KOPT-K1 (cell line): ENCODE data around the gene TIPARP.
A peak's percentile ranks its signal among the peaks of the same experiment; 100 is the strongest.

ENCODE experiments used
- H3K27ac ChIP-seq: fragments of 200-600 bp; sonication (generic); 2 replicates; pipeline ENCODE4 v1.5.1; 2016; ENCODE audit warnings: antibody characterized with exemption, mild to moderate bottlenecking, low read depth, low read length; ENCODE audit not compliant: poor library complexity, severe bottlenecking
- H3K36me3 ChIP-seq: fragments of 200-600 bp; sonication (generic); 2 replicates; pipeline ENCODE4 v1.5.1; 2017; ENCODE audit warnings: antibody characterized with exemption, mild to moderate bottlenecking, low read length, moderate library complexity; ENCODE audit not compliant: insufficient read depth
- H3K9me3 ChIP-seq: fragments of 200-600 bp; sonication (generic); 2 replicates; pipeline ENCODE4 v1.5.1; 2017; ENCODE audit warnings: antibody characterized with exemption, low read length, mild to moderate bottlenecking; ENCODE audit not compliant: insufficient read depth, poor library complexity, severe bottlenecking

TIPARP gene

DNA sequence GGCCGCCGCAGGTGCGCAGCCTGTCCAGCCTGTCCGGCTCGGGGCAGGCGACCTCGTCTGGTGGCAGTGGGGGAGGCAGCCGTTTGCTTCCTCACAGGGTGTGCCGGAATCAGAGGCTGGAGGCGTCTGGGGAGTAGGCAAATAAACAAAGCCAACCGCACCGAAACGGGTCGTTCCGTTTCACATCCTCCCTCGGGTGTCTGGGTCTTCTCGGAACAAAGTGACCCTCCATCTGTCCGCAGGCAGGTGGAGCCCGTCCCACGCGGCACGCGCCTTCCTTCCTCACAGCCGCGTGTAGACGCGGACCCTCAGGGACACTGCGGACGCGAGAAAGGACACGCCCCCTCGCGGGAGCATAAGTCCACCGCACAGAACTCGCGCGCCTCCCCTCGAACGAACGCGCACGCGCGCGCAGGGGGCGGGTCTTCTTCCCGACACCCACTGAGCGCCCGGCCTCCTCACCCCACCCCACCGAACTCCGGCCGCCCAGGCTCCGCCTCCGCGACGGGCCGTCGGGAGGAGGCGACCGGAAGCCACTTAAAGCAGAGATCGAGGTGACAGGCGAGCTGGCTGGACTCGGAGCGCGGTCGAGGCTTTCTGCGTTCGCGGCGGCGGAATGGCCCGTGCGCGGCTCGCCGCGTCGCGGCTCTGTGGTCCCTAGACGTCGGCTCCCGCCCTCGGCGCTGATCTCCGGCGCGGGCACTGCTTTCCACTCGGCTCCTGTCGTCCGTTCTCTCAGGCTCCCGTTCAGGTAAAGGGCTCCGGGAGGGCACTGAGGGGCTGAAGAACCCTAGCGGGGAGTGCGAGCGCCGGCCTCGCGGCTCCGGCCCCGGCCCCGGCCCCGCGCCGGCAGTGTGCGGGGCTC lies at the start of gene TIPARP:
Gene TIPARP, plus strand, starts transcription at position 545 of the 865 bp plus-strand sequence. CDS start 3,108 bp downstream, outside the sequence.
- no peaks in the 10 kb centered on the region for H3K9me3 ChIP-seq
- H3K27ac ChIP-seq, result peak within 1 kb of the TSS; percentile 69
- H3K36me3 ChIP-seq, result peaks cover 17% of the 10 kb centered on the region

- H3K27ac ChIP-seq, result no peak overlapping the region
- no peaks in the 10 kb centered on the region for H3K36me3 ChIP-seq
- H3K9me3 ChIP-seq, result no peaks in the 10 kb centered on the region
These were observed 48.3 kb upstream of the TIPARP start for GRCh38 chr3:156626104-156626503.

- H3K27ac ChIP-seq, result no peak overlapping the region
- H3K9me3 ChIP-seq, result no peaks in the 10 kb centered on the region
- no peaks in the 10 kb centered on the region for H3K36me3 ChIP-seq
These were observed 46.3 kb upstream of the TIPARP start for GRCh38 chr3:156627946-156628569.

DNA sequence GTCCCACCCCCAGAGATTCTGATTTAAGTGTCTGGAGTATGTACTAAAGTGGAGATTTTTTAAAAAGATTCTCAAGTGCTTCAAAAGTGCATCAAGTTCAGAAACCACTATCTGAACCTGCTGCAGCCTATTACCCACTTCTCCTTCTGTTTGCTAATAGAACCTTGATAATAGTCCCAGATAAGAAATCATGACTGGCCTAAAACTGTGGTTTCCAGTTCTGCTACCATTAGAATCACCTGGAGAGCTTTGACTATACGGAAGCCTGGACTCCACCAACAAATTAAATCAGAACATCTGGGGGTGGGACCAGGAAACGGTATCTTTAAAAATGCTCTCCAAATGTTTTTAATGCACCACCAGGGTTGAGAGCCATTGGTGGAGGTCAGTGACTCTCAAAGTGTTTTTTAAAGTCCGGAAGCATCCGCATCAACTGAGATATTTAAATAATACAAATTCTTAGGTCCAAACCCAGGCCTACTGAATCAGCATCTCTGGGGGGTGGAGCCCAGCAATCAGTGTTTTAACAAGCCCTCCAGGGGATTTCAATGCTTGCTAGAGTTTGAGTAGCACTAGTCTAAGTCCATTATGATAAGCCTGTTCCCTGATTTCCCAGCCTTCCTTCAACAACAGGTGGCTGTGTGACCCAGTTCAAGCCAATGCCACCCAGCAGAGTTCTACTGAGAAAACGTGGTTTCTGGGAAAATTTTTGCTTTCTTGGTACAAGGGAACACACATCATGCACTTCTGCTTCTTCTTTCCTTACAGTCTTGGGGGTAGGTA lies 45.4 kb upstream of the TIPARP start:
- Histone ChIP-seq H3K9me3 (no peaks in the 10 kb centered on the region), H3K36me3 (no peaks in the 10 kb centered on the region), H3K27ac (no peak overlapping the region)

GRCh38 chr3:156630081-156630772 lies 44.2 kb upstream of the TIPARP start:
- Histone ChIP-seq H3K9me3 (no peaks in the 10 kb centered on the region), H3K36me3 (no peaks in the 10 kb centered on the region), H3K27ac (no peak overlapping the region)

DNA sequence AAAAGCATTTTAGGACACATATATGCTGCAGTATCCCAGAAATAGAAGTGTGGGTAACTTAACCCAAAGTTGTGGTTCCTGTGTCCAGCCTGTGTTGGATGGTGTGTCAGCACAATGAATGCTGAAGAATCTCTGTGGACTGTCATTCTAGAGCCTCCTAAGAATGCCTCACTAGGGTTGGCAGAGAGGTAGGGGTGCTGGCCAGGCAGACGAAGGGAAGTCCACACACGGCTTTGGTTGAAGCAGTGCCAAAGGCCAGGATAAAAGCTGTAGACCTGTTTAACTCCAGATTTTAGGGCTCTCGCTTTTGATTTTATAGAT lies 43.7 kb upstream of the TIPARP start:
- H3K27ac ChIP-seq, result no peak overlapping the region
- H3K36me3 ChIP-seq, result no peaks in the 10 kb centered on the region
- H3K9me3 ChIP-seq, result no peaks in the 10 kb centered on the region

- no peak overlapping the region for H3K27ac ChIP-seq
- H3K36me3 ChIP-seq, result no peaks in the 10 kb centered on the region
- H3K9me3 ChIP-seq, result no peaks in the 10 kb centered on the region
These were observed 43.1 kb upstream of the TIPARP start for GRCh38 chr3:156631323-156631722.

DNA sequence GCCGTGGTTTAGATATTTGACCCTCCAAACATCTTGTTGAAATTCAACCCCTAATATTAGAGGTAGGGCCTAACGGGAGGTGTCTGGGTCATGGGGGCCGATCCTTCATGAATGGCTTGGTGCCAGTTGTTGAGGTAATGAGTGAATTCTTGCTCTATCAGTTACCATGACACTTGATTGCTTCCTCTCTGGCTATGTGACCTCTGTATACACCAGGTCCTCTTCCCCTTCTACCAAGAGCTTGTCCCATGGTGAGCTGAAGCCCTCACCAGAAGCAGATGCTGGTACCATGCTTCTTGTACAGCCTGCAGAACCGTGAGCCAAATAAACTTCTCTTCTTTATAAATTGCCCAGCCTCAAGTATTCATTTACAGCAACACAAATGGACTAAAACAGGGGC lies 41.8 kb upstream of the TIPARP start:
- Histone ChIP-seq H3K36me3 (no peaks in the 10 kb centered on the region), H3K27ac (no peak overlapping the region), H3K9me3 (no peaks in the 10 kb centered on the region)

DNA sequence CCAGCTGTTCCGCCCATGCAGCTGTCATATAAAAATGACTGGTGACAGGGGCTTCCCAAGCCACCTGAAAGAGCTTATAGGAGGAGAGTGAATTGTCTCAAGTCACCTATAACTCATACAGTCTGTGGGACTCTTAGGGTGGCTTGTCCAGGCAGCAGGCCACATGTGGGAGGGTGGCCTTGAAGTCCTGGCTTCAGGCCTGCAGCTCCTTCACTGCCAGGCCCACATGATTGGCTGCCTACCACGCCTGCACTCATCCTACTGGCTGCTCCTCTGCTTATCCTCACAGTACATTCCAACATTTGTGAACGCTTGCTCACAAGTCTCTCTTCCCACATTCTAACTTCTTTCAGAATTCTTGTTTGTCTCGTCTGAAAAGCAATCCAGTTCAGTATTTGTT lies 41.1 kb upstream of the TIPARP start:
- Histone ChIP-seq H3K27ac (no peak overlapping the region), H3K36me3 (no peaks in the 10 kb centered on the region), H3K9me3 (no peaks in the 10 kb centered on the region)

DNA sequence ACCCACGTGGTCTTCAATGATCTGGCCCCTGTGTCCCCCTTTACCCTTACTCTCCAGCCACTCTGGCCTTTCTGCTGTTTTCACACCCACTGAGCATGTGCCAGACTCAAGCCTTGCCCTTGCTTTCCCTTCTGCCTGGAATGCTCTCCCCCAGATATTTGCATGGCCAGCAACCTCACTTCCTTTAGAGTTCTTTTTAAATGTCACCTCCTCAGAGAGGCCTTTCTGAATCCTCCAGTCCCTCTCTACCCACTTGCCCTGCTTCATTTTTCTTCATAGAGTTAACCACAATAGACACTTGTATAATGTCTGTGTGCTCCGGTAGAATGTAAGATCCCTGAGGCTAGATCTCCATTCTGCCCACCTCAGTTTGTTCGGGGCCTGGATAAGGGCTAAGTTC lies 39.4 kb upstream of the TIPARP start:
- Histone ChIP-seq H3K27ac (no peak overlapping the region), H3K36me3 (no peaks in the 10 kb centered on the region), H3K9me3 (no peaks in the 10 kb centered on the region)

DNA sequence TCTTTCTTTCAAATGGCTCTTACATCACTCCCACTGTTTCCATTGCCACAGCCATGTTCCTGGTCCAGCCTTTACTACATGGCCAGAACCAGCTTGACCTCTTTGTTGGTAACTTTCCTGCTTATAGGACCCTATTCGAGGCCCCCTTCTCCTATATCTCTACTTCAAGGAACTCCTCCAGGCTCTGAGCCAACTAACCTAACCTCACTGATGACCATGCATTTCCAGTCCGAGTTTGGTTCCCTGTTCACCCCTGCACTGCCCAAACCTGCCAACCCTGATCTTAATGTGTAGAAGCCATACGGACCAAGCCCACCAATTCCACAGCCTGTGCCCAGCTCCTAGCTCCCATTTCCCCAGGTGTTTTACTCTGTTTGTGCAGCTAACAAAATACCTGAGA lies 38.4 kb upstream of the TIPARP start:
- Histone ChIP-seq H3K36me3 (no peaks in the 10 kb centered on the region), H3K27ac (no peak overlapping the region), H3K9me3 (no peaks in the 10 kb centered on the region)

- no peaks in the 10 kb centered on the region for H3K36me3 ChIP-seq
- H3K9me3 ChIP-seq, result no peaks in the 10 kb centered on the region
- no peak overlapping the region for H3K27ac ChIP-seq
These were observed 36.8 kb upstream of the TIPARP start for GRCh38 chr3:156637480-156638022.

GRCh38 chr3:156638271-156638670 lies 36.1 kb upstream of the TIPARP start:
- H3K27ac ChIP-seq, result no peak overlapping the region
- H3K9me3 ChIP-seq, result no peaks in the 10 kb centered on the region
- no peaks in the 10 kb centered on the region for H3K36me3 ChIP-seq

GRCh38 chr3:156639414-156640023 lies 34.9 kb upstream of the TIPARP start:
- Histone ChIP-seq H3K9me3 (no peaks in the 10 kb centered on the region), H3K36me3 (no peaks in the 10 kb centered on the region), H3K27ac (no peak overlapping the region)
